ENCODE results near the gene COX4I2. TPM values are rescaled to one million over a fixed set of nuclear protein-coding genes. Genes with fewer than 3 reads are reported as not detected.

Gene COX4I2
- total RNA-seq, 5 donors from 2014 or later (not counting 1 experiment from before 2014, with no cell fraction given), result not detected

- no peak overlapping the region for H3K4me3 Mint-ChIP-seq
- Histone ChIP-seq H3K9me3 (no peaks in the 10 kb centered on the region), H3K4me1 (ENCODE audit: control insufficient read depth in 1 of 2, extremely low read depth in 1 of 2, insufficient read depth in 2 of 2, low read length in 2 of 2) (peaks cover 20 to 51% of the 10 kb centered on the region in 2 experiments), H3K27ac (ENCODE audit: low read length) (no peak overlapping the region), H3K4me3 (ENCODE audit: control insufficient read depth in 1 of 2, extremely low read depth in 1 of 2, low read length in 1 of 2) (no peak overlapping the region), H3K27me3 (replicated peaks in 1 of 2; ENCODE audit: control insufficient read depth in 2 of 2, extremely low read depth in 1 of 2, insufficient read depth in 2 of 2, low read length in 1 of 2) (no peaks in the 10 kb centered on the region), H3K36me3 (ENCODE audit: control insufficient read depth in 2 of 2, extremely low read depth in 1 of 2, insufficient read depth in 1 of 2, low read length in 1 of 2) (peaks cover 4 to 31% of the 10 kb centered on the region in 2 donors)
- POLR2A ChIA-PET, result interaction anchor here in 1 of 2 donors (0.7 kb wide), 1 partner anchor 26 kb away, joined by 3 read pairs; no protein-coding TSS in a partner anchor
- WGBS (ENCODE audit: insufficient coverage), result 95% methylated on average over 3 of the region's 3 CpGs
- ATAC-seq (replicated peaks in 1 of 4) (no peak), DNase-seq (no peak)
- H3K4me1 Mint-ChIP-seq, result peaks cover 49 to 72% (median 55%) of the 10 kb centered on the region in 3 donors
- no peaks in the 10 kb centered on the region for H3K27me3 Mint-ChIP-seq
- H3K9me3 Mint-ChIP-seq, result no peaks in the 10 kb centered on the region
- CTCF ChIA-PET, result no interaction called here
- peak overlapping the region; percentile 45 to 80 for H3K27ac Mint-ChIP-seq
- H3K36me3 Mint-ChIP-seq, result peaks cover 34% of the 10 kb centered on the region
Observed at GRCh38 chr20:31690124-31690666, 52.5 kb downstream of the COX4I2 start.

GRCh38 chr20:31691646-31692275 is 54.0 kb downstream of the COX4I2 start:
- no peaks in the 10 kb centered on the region for H3K9me3 Mint-ChIP-seq
- no peak for DNase-seq
- H3K4me1 ChIP-seq (ENCODE audit: control insufficient read depth in 1 of 2, extremely low read depth in 1 of 2, insufficient read depth in 2 of 2, low read length in 2 of 2), result peaks cover 12 to 44% of the 10 kb centered on the region in 2 experiments
- no peak overlapping the region for H3K4me3 Mint-ChIP-seq
- no peak overlapping the region for H3K4me3 ChIP-seq (ENCODE audit: control insufficient read depth in 1 of 2, extremely low read depth in 1 of 2, low read length in 1 of 2)
- peaks cover 33% of the 10 kb centered on the region for H3K36me3 Mint-ChIP-seq
- peaks cover 43 to 65% (median 48%) of the 10 kb centered on the region in 3 donors for H3K4me1 Mint-ChIP-seq
- no peaks in the 10 kb centered on the region for H3K27me3 Mint-ChIP-seq
- CTCF ChIA-PET, result interaction anchor here in 1 of 2 donors (0.6 kb wide), 1 partner anchor 33 kb away, joined by 3 read pairs; no protein-coding TSS in a partner anchor
- WGBS (ENCODE audit: insufficient coverage), result no CpG with 5 or more reads among the region's 1 CpG
- peaks cover 4 to 35% of the 10 kb centered on the region in 2 donors for H3K36me3 ChIP-seq (ENCODE audit: control insufficient read depth in 2 of 2, extremely low read depth in 1 of 2, insufficient read depth in 1 of 2, low read length in 1 of 2)
- peak overlapping the region; percentile 84 to 86 for H3K27ac Mint-ChIP-seq
- H3K9me3 ChIP-seq, result no peaks in the 10 kb centered on the region
- POLR2A ChIA-PET, result interaction anchor here in 1 of 2 donors (0.6 kb wide), 2 partner anchors 9 to 10 kb away, joined by 3 read pairs; no protein-coding TSS in a partner anchor
- ATAC-seq (replicated peaks in 1 of 4), result no peak
- H3K27ac ChIP-seq (ENCODE audit: low read length), result peak overlapping the region; percentile 28
- no peaks in the 10 kb centered on the region for H3K27me3 ChIP-seq (replicated peaks in 1 of 2; ENCODE audit: control insufficient read depth in 2 of 2, extremely low read depth in 1 of 2, insufficient read depth in 2 of 2, low read length in 1 of 2)

- Histone ChIP-seq H3K36me3 (ENCODE audit: control insufficient read depth in 2 of 2, extremely low read depth in 1 of 2, insufficient read depth in 1 of 2, low read length in 1 of 2) (peaks cover 4 to 27% of the 10 kb centered on the region in 2 donors), H3K4me1 (ENCODE audit: control insufficient read depth in 1 of 2, extremely low read depth in 1 of 2, insufficient read depth in 2 of 2, low read length in 2 of 2) (peaks cover 12 to 44% of the 10 kb centered on the region in 2 experiments), H3K27ac (ENCODE audit: low read length) (no peak overlapping the region), H3K9me3 (no peaks in the 10 kb centered on the region), H3K27me3 (replicated peaks in 1 of 2; ENCODE audit: control insufficient read depth in 2 of 2, extremely low read depth in 1 of 2, insufficient read depth in 2 of 2, low read length in 1 of 2) (no peaks in the 10 kb centered on the region), H3K4me3 (ENCODE audit: control insufficient read depth in 1 of 2, extremely low read depth in 1 of 2, low read length in 1 of 2) (no peak overlapping the region)
- Mint-ChIP-seq H3K4me1 (peaks cover 39 to 58% (median 42%) of the 10 kb centered on the region in 3 donors), H3K27ac (no peak overlapping the region), H3K9me3 (no peaks in the 10 kb centered on the region), H3K36me3 (peaks cover 28% of the 10 kb centered on the region), H3K27me3 (no peaks in the 10 kb centered on the region), H3K4me3 (no peak overlapping the region)
- no peak for DNase-seq
- ChIA-PET CTCF (interaction anchor here in 1 of 2 donors (1.2 to 1.8 kb wide), 3 partner anchors 12 to 32 kb away, joined by 4 to 6 read pairs (median 5); no protein-coding TSS in a partner anchor), POLR2A (interaction anchor here in 1 of 2 donors (0.7 kb wide), 1 partner anchor 178 kb away, joined by 3 read pairs; no protein-coding TSS in a partner anchor)
- WGBS (ENCODE audit: insufficient coverage), result 100% methylated on average over 2 of the region's 6 CpGs
- ATAC-seq (replicated peaks in 1 of 4), result no peak
Observed at GRCh38 chr20:31693402-31693801, 55.7 kb downstream of the COX4I2 start.

GRCh38 chr20:31693987-31694661 is 56.4 kb downstream of the COX4I2 start:
- WGBS (ENCODE audit: insufficient coverage), result 64% methylated on average over 1 of the region's 4 CpGs
- Mint-ChIP-seq H3K9me3 (no peaks in the 10 kb centered on the region), H3K4me1 (peaks cover 38 to 59% (median 43%) of the 10 kb centered on the region in 3 donors), H3K4me3 (no peak overlapping the region), H3K36me3 (peaks cover 22% of the 10 kb centered on the region), H3K27ac (peak overlapping the region; percentile 73 to 79), H3K27me3 (no peaks in the 10 kb centered on the region)
- H3K4me1 ChIP-seq (ENCODE audit: control insufficient read depth in 1 of 2, extremely low read depth in 1 of 2, insufficient read depth in 2 of 2, low read length in 2 of 2), result peaks cover 12 to 48% of the 10 kb centered on the region in 2 experiments
- ChIA-PET POLR2A (no interaction called here), CTCF (interaction anchor here in 1 of 2 donors (1.2 to 1.8 kb wide), 3 partner anchors 12 to 33 kb away, joined by 4 to 6 read pairs (median 5); no protein-coding TSS in a partner anchor)
- ATAC-seq (replicated peaks in 1 of 4), result no peak
- DNase-seq, result no peak
- peaks cover 4 to 22% of the 10 kb centered on the region in 2 donors for H3K36me3 ChIP-seq (ENCODE audit: control insufficient read depth in 2 of 2, extremely low read depth in 1 of 2, insufficient read depth in 1 of 2, low read length in 1 of 2)
- no peaks in the 10 kb centered on the region for H3K27me3 ChIP-seq (replicated peaks in 1 of 2; ENCODE audit: control insufficient read depth in 2 of 2, extremely low read depth in 1 of 2, insufficient read depth in 2 of 2, low read length in 1 of 2)
- peak overlapping the region; percentile 30 for H3K27ac ChIP-seq (ENCODE audit: low read length)
- H3K4me3 ChIP-seq (ENCODE audit: control insufficient read depth in 1 of 2, extremely low read depth in 1 of 2, low read length in 1 of 2), result no peak overlapping the region
- H3K9me3 ChIP-seq, result no peaks in the 10 kb centered on the region

Other genes with a start within 250 kb of the COX4I2 start
- gene DEFB119, start 247.3 kb upstream of the COX4I2 start, total RNA-seq, result not detected
- gene DEFB121, start 231.7 kb upstream of the COX4I2 start, total RNA-seq, result not detected
- not detected for gene DEFB123, start 197.3 kb upstream of the COX4I2 start, total RNA-seq
- gene DEFB124, start 162.8 kb upstream of the COX4I2 start, total RNA-seq, result not detected
- gene REM1, start 162.6 kb upstream of the COX4I2 start, total RNA-seq, result not detected
- 100 to 1,000 TPM; 108 to 149 (median 140) TPM for gene HM13, start 123.5 kb upstream of the COX4I2 start, total RNA-seq
- gene ID1, start 32.6 kb upstream of the COX4I2 start, total RNA-seq, result 10 to 100 TPM in 1 of 5 donors, 1 to 10 TPM in 4; 1.4 to 11.2 (median 2.2) TPM
- 10 to 100 TPM; 26.6 to 33.8 (median 27.7) TPM for gene BCL2L1, start 85.0 kb downstream of the COX4I2 start, total RNA-seq
- 1 to 10 TPM in 4 of 5 donors, under 1 TPM in 1; 0.99 to 3.0 (median 1.4) TPM for gene TPX2, start 101.4 kb downstream of the COX4I2 start, total RNA-seq
- not detected for gene MYLK2, start 181.4 kb downstream of the COX4I2 start, total RNA-seq
- not detected for gene FOXS1, start 207.7 kb downstream of the COX4I2 start, total RNA-seq
- gene DUSP15, start 232.6 kb downstream of the COX4I2 start, total RNA-seq, result not detected
- gene TTLL9, start 232.7 kb downstream of the COX4I2 start, total RNA-seq, result under 1 TPM in 1 of 5 donors, not detected in 4; 0.16 TPM